KMS-11 (cell line): ENCODE results near the gene SLC6A17.

ENCODE experiments used
- H2AFZ ChIP-seq: fragments of 200-600 bp; sonication (generic); 2 replicates; pipeline ENCODE4 v1.6.1; 2016; ENCODE audit warnings: antibody characterized with exemption, mixed run types, low read depth
- H3K27ac ChIP-seq: fragments of 200-600 bp; sonication (generic); 2 replicates; pipeline ENCODE4 v1.6.1; 2016; ENCODE audit warnings: mild to moderate bottlenecking, mixed run types
- H3K27me3 ChIP-seq: fragments of 200-600 bp; sonication (generic); 2 replicates; pipeline ENCODE4 v1.6.1; 2017; ENCODE audit warnings: mild to moderate bottlenecking, low read depth, mixed run types, moderate library complexity; ENCODE audit not compliant: insufficient read depth
- H3K36me3 ChIP-seq: fragments of 200-600 bp; sonication (generic); 2 replicates; pipeline ENCODE4 v1.6.1; 2017; ENCODE audit warnings: mild to moderate bottlenecking, mixed run types; ENCODE audit not compliant: insufficient read depth
- H3K4me1 ChIP-seq: fragments of 200-600 bp; sonication (generic); 2 replicates; pipeline ENCODE4 v1.6.1; 2016; ENCODE audit warnings: mild to moderate bottlenecking, low read depth, mixed run types; ENCODE audit not compliant: poor library complexity, severe bottlenecking
- H3K4me2 ChIP-seq: fragments of 200-600 bp; sonication (generic); 2 replicates; pipeline ENCODE4 v1.7.0; 2016; ENCODE audit warnings: mild to moderate bottlenecking, mixed run types
- H3K4me3 ChIP-seq: fragments of 200-600 bp; sonication (generic); IDR thresholded peaks from 2 replicates; pipeline ENCODE4 v1.6.1; 2017; ENCODE audit warnings: low read depth, low read length, mixed read lengths; ENCODE audit not compliant: insufficient read depth
- H3K79me2 ChIP-seq: fragments of 200-600 bp; sonication (generic); 2 replicates; pipeline ENCODE4 v1.6.1; 2016; ENCODE audit warnings: low read depth, mixed run types; ENCODE audit not compliant: insufficient read depth
- H3K9ac ChIP-seq: fragments of 200-600 bp; sonication (generic); 2 replicates; pipeline ENCODE4 v1.6.1; 2016; ENCODE audit warnings: mild to moderate bottlenecking, mixed run types
- H4K20me1 ChIP-seq: fragments of 200-600 bp; sonication (generic); 2 replicates; pipeline ENCODE4 v1.6.1; 2016; ENCODE audit warnings: mild to moderate bottlenecking, mixed run types; ENCODE audit not compliant: insufficient read depth
- CTCF ChIP-seq: fragments of 200-600 bp; sonication (generic); conservative IDR thresholded peaks from 2 replicates; pipeline ENCODE4 v1.6.1; 2017; ENCODE audit warnings: low read depth, mild to moderate bottlenecking, antibody characterized with exemption, low read length, moderate library complexity, mixed read lengths

Gene SLC6A17

GRCh38 chr1:110218739-110219138 is 68.4 kb downstream of the SLC6A17 start:
- H3K36me3 ChIP-seq = no peaks in the 10 kb centered on the region
- H3K9ac ChIP-seq = no peak overlapping the region

GRCh38 chr1:110220324-110220723 is 70.0 kb downstream of the SLC6A17 start:
- no peak overlapping the region for H2AFZ ChIP-seq
- H3K36me3 ChIP-seq = no peaks in the 10 kb centered on the region
- H3K9ac ChIP-seq = no peak overlapping the region
- H3K27me3 ChIP-seq = no peaks in the 10 kb centered on the region
- H3K27ac ChIP-seq = no peak overlapping the region
- H4K20me1 ChIP-seq = no peaks in the 10 kb centered on the region
- no peak overlapping the region for H3K4me3 ChIP-seq
- no peaks in the 10 kb centered on the region for H3K4me1 ChIP-seq
- no peak overlapping the region for H3K4me2 ChIP-seq
- no peaks in the 10 kb centered on the region for H3K79me2 ChIP-seq
- no peak for TF ChIP-seq CTCF

More at GRCh38 chr1:110218739-110219138, 68.4 kb downstream of the SLC6A17 start:
- TF ChIP-seq CTCF = no peak
- H3K4me3 ChIP-seq = no peak overlapping the region
- H3K4me1 ChIP-seq = no peaks in the 10 kb centered on the region
- no peaks in the 10 kb centered on the region for H4K20me1 ChIP-seq
- no peak overlapping the region for H3K4me2 ChIP-seq
- no peaks in the 10 kb centered on the region for H3K27me3 ChIP-seq
- H3K79me2 ChIP-seq = no peaks in the 10 kb centered on the region
- H3K27ac ChIP-seq = no peak overlapping the region
- H2AFZ ChIP-seq = no peak overlapping the region

- Histone ChIP-seq H3K9ac (no peak overlapping the region), H3K4me2 (no peak overlapping the region), H3K4me1 (no peaks in the 10 kb centered on the region), H2AFZ (no peak overlapping the region), H3K27me3 (no peaks in the 10 kb centered on the region), H3K36me3 (no peaks in the 10 kb centered on the region), H3K4me3 (no peak overlapping the region), H3K27ac (no peak overlapping the region), H4K20me1 (no peaks in the 10 kb centered on the region), H3K79me2 (no peaks in the 10 kb centered on the region)
- TF ChIP-seq CTCF = no peak
Observed at GRCh38 chr1:110221119-110221518, 70.8 kb downstream of the SLC6A17 start.

- Histone ChIP-seq H4K20me1 (no peaks in the 10 kb centered on the region), H3K79me2 (no peaks in the 10 kb centered on the region)
Observed at GRCh38 chr1:110223127-110223526, 72.8 kb downstream of the SLC6A17 start.

More at GRCh38 chr1:110223127-110223526, 72.8 kb downstream of the SLC6A17 start:
- Histone ChIP-seq H3K4me2 (no peak overlapping the region), H3K9ac (no peak overlapping the region), H2AFZ (no peak overlapping the region), H3K27ac (no peak overlapping the region), H3K4me1 (no peaks in the 10 kb centered on the region), H3K36me3 (no peaks in the 10 kb centered on the region), H3K27me3 (no peaks in the 10 kb centered on the region), H3K4me3 (no peak overlapping the region)
- TF ChIP-seq CTCF = no peak
